Parathyroid adenoma (tissue), 2 donors: ENCODE results near the gene PPFIA4.

Source experiments
- H2AFZ ChIP-seq: fragments of 300-600 bp; sonication (generic); one replicate; pipeline ENCODE4 v1.7.0; 2017; ENCODE audit warnings: antibody characterized with exemption, mild to moderate bottlenecking
- H3K27ac ChIP-seq: fragments of 300-600 bp; sonication (generic); one replicate; pipeline ENCODE4 v1.7.0; 2017
- H3K27me3 ChIP-seq: fragments of 300-600 bp; sonication (generic); one replicate; pipeline ENCODE4 v1.7.0; 2017; ENCODE audit warnings: low read length; ENCODE audit not compliant: control insufficient read depth, insufficient read depth
- H3K36me3 ChIP-seq: fragments of 300-600 bp; sonication (generic); one replicate; pipeline ENCODE4 v1.7.0; 2017; ENCODE audit warnings: low read length; ENCODE audit not compliant: control insufficient read depth, insufficient read depth
- H3K4me1 ChIP-seq: fragments of 300-600 bp; sonication (generic); one replicate; pipeline ENCODE4 v1.7.0; 2017; ENCODE audit warnings: control low read depth
- H3K4me2 ChIP-seq: fragments of 300-600 bp; sonication (generic); one replicate; pipeline ENCODE4 v1.7.0; 2017; ENCODE audit warnings: low read length
- H3K4me3 ChIP-seq: fragments of 300-600 bp; sonication (generic); one replicate; pipeline ENCODE4 v1.7.0; 2017; ENCODE audit warnings: low read depth, low read length
- H3K79me2 ChIP-seq: fragments of 300-600 bp; sonication (generic); one replicate; pipeline ENCODE4 v1.7.0; 2017; ENCODE audit warnings: control low read depth
- H3K9ac ChIP-seq: fragments of 300-600 bp; sonication (generic); one replicate; pipeline ENCODE4 v1.7.0; 2017; ENCODE audit warnings: mild to moderate bottlenecking
- H3K9me3 ChIP-seq: fragments of 300-600 bp; sonication (generic); one replicate; pipeline ENCODE4 v1.7.0; 2017; ENCODE audit warnings: low read length; ENCODE audit not compliant: control insufficient read depth
- CTCF ChIP-seq: fragments of 300-600 bp; sonication (generic); IDR thresholded peaks from one replicate; pipeline ENCODE4 v1.7.0; 2017; ENCODE audit warnings: antibody characterized with exemption, mild to moderate bottlenecking
- donor health status: primary hyperparathyroidism.

Gene PPFIA4

GRCh38 chr1:203122159-203122558 lies 95.9 kb downstream of the PPFIA4 start:
- H3K9me3 ChIP-seq: no peaks in the 10 kb centered on the region
- no peak overlapping the region for H2AFZ ChIP-seq
- H3K27ac ChIP-seq: no peak overlapping the region
- no peak overlapping the region for H3K4me3 ChIP-seq
- no peaks in the 10 kb centered on the region for H3K79me2 ChIP-seq
- peaks cover 4% of the 10 kb centered on the region for H3K4me1 ChIP-seq
- TF ChIP-seq CTCF: no peak
- no peaks in the 10 kb centered on the region for H3K36me3 ChIP-seq
- H3K9ac ChIP-seq: no peak overlapping the region
- no peak overlapping the region for H3K4me2 ChIP-seq
- peaks cover 3% of the 10 kb centered on the region for H3K27me3 ChIP-seq

DNA sequence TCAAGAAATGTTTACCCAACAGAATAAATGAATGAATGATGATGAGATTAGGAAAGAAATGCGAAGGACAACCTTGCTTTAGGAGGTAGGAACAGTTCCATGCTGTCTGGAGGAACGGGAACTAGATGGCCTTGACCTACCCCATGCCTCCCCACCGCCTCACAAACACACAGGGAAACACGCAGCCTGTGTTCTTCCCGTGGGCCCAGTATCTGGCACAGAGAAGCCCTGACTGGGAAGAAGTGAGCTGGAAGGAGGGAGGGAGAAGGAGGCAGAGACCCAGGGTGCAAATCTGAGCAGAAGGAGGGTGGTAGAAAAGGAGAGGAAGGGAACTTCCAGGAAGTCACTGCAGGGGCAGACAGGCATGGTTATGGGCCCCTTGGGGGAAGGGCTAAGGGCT lies 97.7 kb downstream of the PPFIA4 start:
- H3K27me3 ChIP-seq: no peaks in the 10 kb centered on the region
- H2AFZ ChIP-seq: no peak overlapping the region
- no peak overlapping the region for H3K4me2 ChIP-seq

DNA sequence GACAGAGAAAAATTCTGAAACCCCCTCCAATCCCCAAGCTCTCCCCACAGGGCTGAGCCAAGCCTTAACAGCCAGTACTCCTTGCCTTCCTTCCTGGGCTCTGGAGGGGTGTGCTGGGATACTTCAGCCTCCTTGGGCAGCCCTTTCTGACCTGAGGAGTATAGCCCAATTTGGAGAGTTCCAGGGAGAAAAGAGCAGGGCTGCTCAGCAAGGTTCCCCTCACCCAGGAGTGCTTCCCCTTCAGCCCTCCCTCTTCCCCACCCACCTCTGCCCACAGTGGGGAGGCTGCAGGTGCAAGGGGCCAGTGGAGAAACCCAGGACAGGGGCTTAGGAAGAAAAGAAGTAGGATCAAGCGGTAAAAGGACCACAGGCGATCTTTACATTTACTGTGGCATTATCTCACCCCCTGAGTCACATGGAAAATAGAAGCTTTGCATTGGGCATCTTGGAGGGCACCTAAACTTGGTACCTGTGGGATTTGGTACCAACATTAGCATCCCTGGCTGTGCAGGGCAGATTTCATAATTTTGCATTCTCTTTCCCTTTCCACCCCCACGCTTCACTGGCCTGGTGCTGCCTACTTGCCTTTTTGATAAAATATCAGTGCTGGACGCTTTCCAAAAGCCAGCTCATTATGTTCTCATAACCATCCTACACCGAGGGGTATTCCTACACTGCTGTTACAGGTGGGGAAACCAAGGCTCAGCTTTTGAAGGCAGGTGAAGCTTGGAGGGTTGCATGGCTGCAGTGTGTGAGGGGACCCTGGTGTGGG lies 98.4 kb downstream of the PPFIA4 start:
- Histone ChIP-seq H2AFZ (no peak overlapping the region), H3K9me3 (no peaks in the 10 kb centered on the region), H3K36me3 (no peaks in the 10 kb centered on the region), H3K4me3 (no peak overlapping the region), H3K79me2 (no peaks in the 10 kb centered on the region), H3K4me2 (no peak overlapping the region), H3K27ac (no peak overlapping the region), H3K4me1 (peaks cover 7% of the 10 kb centered on the region), H3K9ac (no peak overlapping the region), H3K27me3 (no peaks in the 10 kb centered on the region)
- no peak for TF ChIP-seq CTCF

More for the DNA sequence above, 97.7 kb downstream of the PPFIA4 start:
- TF ChIP-seq CTCF: no peak
- no peaks in the 10 kb centered on the region for H3K36me3 ChIP-seq
- no peak overlapping the region for H3K4me3 ChIP-seq
- no peaks in the 10 kb centered on the region for H3K79me2 ChIP-seq
- peaks cover 4% of the 10 kb centered on the region for H3K4me1 ChIP-seq
- no peaks in the 10 kb centered on the region for H3K9me3 ChIP-seq
- no peak overlapping the region for H3K9ac ChIP-seq
- no peak overlapping the region for H3K27ac ChIP-seq

DNA sequence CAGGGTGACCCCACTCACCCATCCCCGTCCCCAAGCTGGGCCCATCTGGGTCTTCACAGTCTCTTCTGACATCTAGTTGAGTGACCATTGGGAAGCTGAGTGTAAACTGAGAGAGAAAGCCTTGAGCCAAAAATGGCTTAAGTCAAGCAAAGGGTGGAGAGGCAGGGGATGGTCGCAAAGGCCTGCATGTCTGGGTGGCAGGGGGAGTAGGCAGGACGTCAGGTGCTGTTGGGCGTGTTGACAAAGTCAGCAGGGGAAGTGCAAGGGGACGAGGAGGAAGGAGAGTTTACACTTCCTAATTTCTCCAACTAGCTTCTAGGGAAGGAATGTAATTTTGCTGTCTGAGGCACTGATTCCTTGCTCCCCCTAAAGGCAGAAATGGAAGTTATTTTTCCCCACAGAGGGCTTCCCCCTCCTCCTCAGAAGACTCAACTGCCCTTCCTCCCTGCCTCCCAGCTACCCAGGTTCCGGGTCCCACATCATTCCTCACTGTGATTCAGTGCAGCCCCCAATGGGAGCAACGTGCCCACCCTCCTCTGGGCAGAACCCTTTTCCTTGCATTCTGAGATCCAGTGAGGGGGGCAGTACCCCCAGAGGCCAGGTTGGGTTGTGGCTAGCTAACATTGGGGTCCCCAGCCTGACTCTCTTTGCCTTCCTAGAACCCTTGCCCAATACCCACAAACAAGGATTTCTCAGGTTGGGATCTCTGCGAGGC lies 100.0 kb downstream of the PPFIA4 start:
- no peak overlapping the region for H3K4me3 ChIP-seq
- TF ChIP-seq CTCF: peak; percentile 26
- no peaks in the 10 kb centered on the region for H3K27me3 ChIP-seq
- H3K4me2 ChIP-seq: peak overlapping the region; percentile 32
- H3K9ac ChIP-seq: no peak overlapping the region
- H2AFZ ChIP-seq: no peak overlapping the region
- peaks cover 13% of the 10 kb centered on the region for H3K4me1 ChIP-seq
- no peaks in the 10 kb centered on the region for H3K9me3 ChIP-seq
- no peak overlapping the region for H3K27ac ChIP-seq
- no peaks in the 10 kb centered on the region for H3K79me2 ChIP-seq
- no peaks in the 10 kb centered on the region for H3K36me3 ChIP-seq
